Measurements from ENCODE around the gene VIL1. TPM values are rescaled to one million over a fixed set of nuclear protein-coding genes. Genes with fewer than 3 reads are reported as not detected.
A peak's percentile ranks its signal among the peaks of the same experiment; 100 is the strongest.

Gene VIL1
- total and polyA plus RNA-seq, 5 experiments from 2014 or later: 0.03 to 0.05 TPM; not detected in 3

GRCh38 chr2:218395826-218396687, 22.9 kb upstream of the VIL1 start:
- ATAC-seq (peak; percentile 55 to 70), DNase-seq (peak; percentile 91 to 99 (median 94))
- no peaks in the 10 kb centered on the region for H3K27me3 Mint-ChIP-seq
- H3K9me3 Mint-ChIP-seq: no peaks in the 10 kb centered on the region
- POLR2A ChIA-PET: interaction anchor here (0.6 to 4.2 kb wide), 21 partner anchors 10 to 853 kb away, joined by 3 to 69 read pairs (median 5); partner anchors contain the start of genes AAMP, ARPC2, PNKD and TMBIM1
- peak overlapping the region; percentile 89 to 98 (median 94) for H3K4me3 Mint-ChIP-seq
- H3K27ac Mint-ChIP-seq: peak overlapping the region; percentile 96 to 100 (median 98)
- H3K36me3 Mint-ChIP-seq: peaks cover 0 to 2% (median 0%) of the 10 kb centered on the region in 3 donors
- H3K4me1 Mint-ChIP-seq: peaks cover 21 to 54% (median 44%) of the 10 kb centered on the region in 4 donors

- peak; percentile 24 to 36 for ATAC-seq
- POLR2A ChIA-PET: interaction anchor here (0.5 to 4.2 kb wide), 30 partner anchors 9 to 852 kb away, joined by 3 to 69 read pairs (median 4); partner anchors contain the start of genes AAMP, ARPC2, CATIP and PNKD
- no peaks in the 10 kb centered on the region for H3K9me3 Mint-ChIP-seq
- H3K27ac Mint-ChIP-seq: peak overlapping the region; percentile 96 to 100 (median 98)
- DNase-seq: peak in 9 of 10 donors; percentile 55 to 92 (median 81)
- H3K4me3 Mint-ChIP-seq: peak overlapping the region; percentile 89 to 98 (median 94)
- peaks cover 23 to 62% (median 52%) of the 10 kb centered on the region in 4 donors for H3K4me1 Mint-ChIP-seq
- peaks cover 0 to 2% (median 0%) of the 10 kb centered on the region in 3 donors for H3K36me3 Mint-ChIP-seq
- no peaks in the 10 kb centered on the region for H3K27me3 Mint-ChIP-seq
Observed at GRCh38 chr2:218396688-218397462, 22.0 kb upstream of the VIL1 start.

GRCh38 chr2:218397463-218397819, 21.5 kb upstream of the VIL1 start:
- Mint-ChIP-seq H3K27me3 (no peaks in the 10 kb centered on the region), H3K4me3 (peak overlapping the region; percentile 89 to 98 (median 94)), H3K27ac (peak overlapping the region; percentile 96 to 100 (median 98)), H3K9me3 (no peaks in the 10 kb centered on the region), H3K4me1 (peaks cover 23 to 65% (median 56%) of the 10 kb centered on the region in 4 donors), H3K36me3 (peaks cover 0 to 5% (median 0%) of the 10 kb centered on the region in 3 donors)
- ATAC-seq: no peak
- POLR2A ChIA-PET: interaction anchor here (0.7 to 4.2 kb wide), 20 partner anchors 9 to 851 kb away, joined by 3 to 69 read pairs (median 5); partner anchors contain the start of genes AAMP, ARPC2, CATIP and PNKD
- peak in 1 of 10 donors; percentile 31 for DNase-seq

GRCh38 chr2:218397820-218398436, 21.0 kb upstream of the VIL1 start:
- Mint-ChIP-seq H3K27me3 (no peaks in the 10 kb centered on the region), H3K4me3 (peak overlapping the region; percentile 89 to 98 (median 94)), H3K4me1 (peaks cover 23 to 67% (median 57%) of the 10 kb centered on the region in 4 donors), H3K36me3 (peaks cover 0 to 9% (median 0%) of the 10 kb centered on the region in 3 donors), H3K27ac (peak overlapping the region; percentile 96 to 100 (median 98)), H3K9me3 (no peaks in the 10 kb centered on the region)
- no peak for ATAC-seq
- POLR2A ChIA-PET: interaction anchor here (1.0 to 4.2 kb wide), 9 partner anchors 8 to 181 kb away, joined by 3 to 69 read pairs (median 30); partner anchors contain the start of genes AAMP, ARPC2, PNKD and TMBIM1
- DNase-seq: peak in 5 of 10 donors; percentile 40 to 72 (median 51)

GRCh38 chr2:218398437-218399390, 20.2 kb upstream of the VIL1 start:
- peak overlapping the region; percentile 96 to 100 (median 98) for H3K27ac Mint-ChIP-seq
- POLR2A ChIA-PET: interaction anchor here (0.9 to 4.2 kb wide), 7 partner anchors 7 to 128 kb away, joined by 3 to 69 read pairs (median 9); partner anchors contain the start of genes AAMP and PNKD

GRCh38 chr2:218399391-218400166, 19.3 kb upstream of the VIL1 start, which contains the start of gene CTDSP1:
Gene CTDSP1 (plus strand): TSS chr2:218399868. CDS start chr2:218400091, 223 bp downstream.
- Mint-ChIP-seq H3K36me3 (peaks cover 0 to 24% (median 6%) of the 10 kb centered on the region in 3 donors), H3K4me3 (peak within 1 kb of the TSS; percentile 90 to 97 (median 94)), H3K27me3 (no peaks in the 10 kb centered on the region), H3K4me1 (peaks cover 21 to 74% (median 59%) of the 10 kb centered on the region in 4 donors), H3K27ac (peak within 1 kb of the TSS; percentile 82 to 98 (median 95)), H3K9me3 (no peaks in the 10 kb centered on the region)
- POLR2A ChIA-PET: interaction anchor here (0.8 to 2.1 kb wide), 11 partner anchors 30 to 448 kb away, joined by 3 to 11 read pairs (median 3); partner anchors contain the start of genes AAMP, BCS1L, PNKD and TTLL4
- peak; percentile 18 to 35 for ATAC-seq
- peak; percentile 79 to 96 (median 90) for DNase-seq

More at GRCh38 chr2:218398437-218399390, 20.2 kb upstream of the VIL1 start:
- no peaks in the 10 kb centered on the region for H3K27me3 Mint-ChIP-seq
- ATAC-seq (peak; percentile 10 to 12), DNase-seq (peak; percentile 45 to 80 (median 63))
- H3K36me3 Mint-ChIP-seq: peaks cover 0 to 16% (median 3%) of the 10 kb centered on the region in 3 donors
- H3K4me1 Mint-ChIP-seq: peaks cover 23 to 74% (median 59%) of the 10 kb centered on the region in 4 donors
- peak overlapping the region; percentile 89 to 98 (median 94) for H3K4me3 Mint-ChIP-seq
- H3K9me3 Mint-ChIP-seq: no peaks in the 10 kb centered on the region

- POLR2A ChIA-PET: interaction anchor here (0.6 to 2.1 kb wide), 10 partner anchors 31 to 447 kb away, joined by 3 to 11 read pairs (median 4); partner anchors contain the start of genes AAMP, BCS1L, PNKD and TTLL4
- peaks cover 26 to 75% (median 60%) of the 10 kb centered on the region in 4 donors for H3K4me1 Mint-ChIP-seq
- no peaks in the 10 kb centered on the region for H3K9me3 Mint-ChIP-seq
- DNase-seq (peak in 7 of 10 donors; percentile 39 to 69 (median 46)), ATAC-seq (peak in 1 of 2 donors; percentile 6)
- H3K27ac Mint-ChIP-seq: peak overlapping the region; percentile 31 to 97 (median 91)
- no peaks in the 10 kb centered on the region for H3K27me3 Mint-ChIP-seq
- peaks cover 0 to 28% (median 6%) of the 10 kb centered on the region in 3 donors for H3K36me3 Mint-ChIP-seq
- peak overlapping the region; percentile 90 to 97 (median 94) for H3K4me3 Mint-ChIP-seq
Observed at GRCh38 chr2:218400167-218400929, 18.6 kb upstream of the VIL1 start.

GRCh38 chr2:218400930-218401881, 17.7 kb upstream of the VIL1 start:
- DNase-seq (no peak), ATAC-seq (no peak)
- no peaks in the 10 kb centered on the region for H3K9me3 Mint-ChIP-seq
- peak overlapping the region; percentile 65 to 97 (median 74) for H3K4me3 Mint-ChIP-seq
- peak overlapping the region in 8 of 10 donors; percentile 37 to 97 (median 75) for H3K27ac Mint-ChIP-seq
- POLR2A ChIA-PET: interaction anchor here (0.5 to 2.1 kb wide), 9 partner anchors 34 to 618 kb away, joined by 3 to 11 read pairs (median 3); partner anchors contain the start of genes AAMP, BCS1L, PNKD and ZNF142
- H3K27me3 Mint-ChIP-seq: no peaks in the 10 kb centered on the region
- peaks cover 0 to 28% (median 6%) of the 10 kb centered on the region in 3 donors for H3K36me3 Mint-ChIP-seq
- peaks cover 31 to 75% (median 62%) of the 10 kb centered on the region in 4 donors for H3K4me1 Mint-ChIP-seq
